Spleen (tissue), 7 donors: Measurements from ENCODE around the gene RALY.

Experiments
- POLR2A ChIP-seq, 3 donors: fragments of 450-650 bp; IDR thresholded peaks; one replicate each; pipeline ENCODE4 v1.5.1; 2017; ENCODE audit warnings: antibody characterized with exemption in 3 of 3, mild to moderate bottlenecking in 1 of 3
- TF ChIP-seq, protein P1 (sequence below), 11 experiments: fragments of 200-600 bp in 7 of 11; fragments of 450-650 bp in 4 of 11; sonication (generic) in 4 of 11; IDR thresholded peaks in 8 of 11; conservative IDR thresholded peaks in 3 of 11; 1 replicate in 7 of 11; 2 replicates in 4 of 11; pipeline versions ENCODE4 v1.4.0 to v1.8.0; 2016 to 2021; ENCODE audit warnings: antibody characterized with exemption in 11 of 11, inconsistent platforms in 4 of 11, mild to moderate bottlenecking in 1 of 11
- donor health status: DM: no; HTN: no; CAD: no; lungs with moderate emphysema.
- donor health status: DM: no; HTN: no; CAD: no.
- donor health status: DM: no; HTN: no; CAD: no.

DNA sequence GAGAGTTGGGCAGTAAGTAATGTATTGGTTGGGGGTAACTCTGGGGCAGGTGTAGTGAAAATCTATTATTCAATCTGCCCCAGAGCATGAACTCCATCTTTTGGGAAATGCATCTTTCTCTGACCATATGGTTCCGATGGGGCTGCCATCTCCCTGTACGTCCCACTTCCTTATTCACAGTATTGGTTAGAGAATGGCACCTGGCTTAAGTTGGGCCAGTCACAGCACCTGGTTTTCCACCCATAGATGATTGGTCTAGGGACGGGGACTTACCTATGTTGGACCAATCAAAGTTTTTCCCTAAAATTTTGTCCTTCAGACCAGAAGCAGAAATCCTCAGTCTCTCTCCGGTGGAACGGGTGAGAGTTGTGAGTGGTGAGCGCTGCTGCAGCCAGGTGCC lies 2.2 kb upstream of the RALY start:
- no peak for TF ChIP-seq POLR2A (IDR thresholded peaks at IDR 0.05)
- TF ChIP-seq, protein P1, sequence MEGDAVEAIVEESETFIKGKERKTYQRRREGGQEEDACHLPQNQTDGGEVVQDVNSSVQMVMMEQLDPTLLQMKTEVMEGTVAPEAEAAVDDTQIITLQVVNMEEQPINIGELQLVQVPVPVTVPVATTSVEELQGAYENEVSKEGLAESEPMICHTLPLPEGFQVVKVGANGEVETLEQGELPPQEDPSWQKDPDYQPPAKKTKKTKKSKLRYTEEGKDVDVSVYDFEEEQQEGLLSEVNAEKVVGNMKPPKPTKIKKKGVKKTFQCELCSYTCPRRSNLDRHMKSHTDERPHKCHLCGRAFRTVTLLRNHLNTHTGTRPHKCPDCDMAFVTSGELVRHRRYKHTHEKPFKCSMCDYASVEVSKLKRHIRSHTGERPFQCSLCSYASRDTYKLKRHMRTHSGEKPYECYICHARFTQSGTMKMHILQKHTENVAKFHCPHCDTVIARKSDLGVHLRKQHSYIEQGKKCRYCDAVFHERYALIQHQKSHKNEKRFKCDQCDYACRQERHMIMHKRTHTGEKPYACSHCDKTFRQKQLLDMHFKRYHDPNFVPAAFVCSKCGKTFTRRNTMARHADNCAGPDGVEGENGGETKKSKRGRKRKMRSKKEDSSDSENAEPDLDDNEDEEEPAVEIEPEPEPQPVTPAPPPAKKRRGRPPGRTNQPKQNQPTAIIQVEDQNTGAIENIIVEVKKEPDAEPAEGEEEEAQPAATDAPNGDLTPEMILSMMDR (IDR thresholded peaks at IDR 0.05 in 8 of 11, conservative IDR thresholded peaks at IDR 0.05 in 3 of 11): no peak
